ENCODE data around the gene ATXN7L3. TPM values are rescaled to one million over a fixed set of nuclear protein-coding genes. Genes with fewer than 3 reads are reported as not detected.
A peak's percentile ranks its signal among the peaks of the same experiment; 100 is the strongest.

The ATXN7L3 gene
- total RNA-seq, 2 donors from 2014 or later, result 45.8 to 72.0 TPM

- intact Hi-C loops (cut with DNase I), result no loop called here
- H3K27ac ChIP-seq, result no peak overlapping the region
- 70% methylated on average over 6 of the region's 6 CpGs for WGBS
- no peak overlapping the region for H3K4me3 ChIP-seq
- no peaks in the 10 kb centered on the region for H3K36me3 ChIP-seq
- no peak for TF ChIP-seq POLR2A (IDR thresholded peaks at IDR 0.05)
- TF ChIP-seq, protein P1, sequence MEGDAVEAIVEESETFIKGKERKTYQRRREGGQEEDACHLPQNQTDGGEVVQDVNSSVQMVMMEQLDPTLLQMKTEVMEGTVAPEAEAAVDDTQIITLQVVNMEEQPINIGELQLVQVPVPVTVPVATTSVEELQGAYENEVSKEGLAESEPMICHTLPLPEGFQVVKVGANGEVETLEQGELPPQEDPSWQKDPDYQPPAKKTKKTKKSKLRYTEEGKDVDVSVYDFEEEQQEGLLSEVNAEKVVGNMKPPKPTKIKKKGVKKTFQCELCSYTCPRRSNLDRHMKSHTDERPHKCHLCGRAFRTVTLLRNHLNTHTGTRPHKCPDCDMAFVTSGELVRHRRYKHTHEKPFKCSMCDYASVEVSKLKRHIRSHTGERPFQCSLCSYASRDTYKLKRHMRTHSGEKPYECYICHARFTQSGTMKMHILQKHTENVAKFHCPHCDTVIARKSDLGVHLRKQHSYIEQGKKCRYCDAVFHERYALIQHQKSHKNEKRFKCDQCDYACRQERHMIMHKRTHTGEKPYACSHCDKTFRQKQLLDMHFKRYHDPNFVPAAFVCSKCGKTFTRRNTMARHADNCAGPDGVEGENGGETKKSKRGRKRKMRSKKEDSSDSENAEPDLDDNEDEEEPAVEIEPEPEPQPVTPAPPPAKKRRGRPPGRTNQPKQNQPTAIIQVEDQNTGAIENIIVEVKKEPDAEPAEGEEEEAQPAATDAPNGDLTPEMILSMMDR (IDR thresholded peaks at IDR 0.05), result no peak
- no peak for TF ChIP-seq POLR2AphosphoS5 (IDR thresholded peaks at IDR 0.05)
- no peaks in the 10 kb centered on the region for H3K4me1 ChIP-seq (replicated peaks)
- DNase-seq (ENCODE audit: low spot score), result no peak
- no peaks in the 10 kb centered on the region for H3K9me3 ChIP-seq
- H3K27me3 ChIP-seq (replicated peaks; ENCODE audit: insufficient read depth), result no peaks in the 10 kb centered on the region
These were observed 29.4 kb upstream of the ATXN7L3 start for GRCh38 chr17:44229090-44229489.

- Histone ChIP-seq H3K36me3 (no peaks in the 10 kb centered on the region), H3K27me3 (replicated peaks; ENCODE audit: insufficient read depth) (no peaks in the 10 kb centered on the region), H3K27ac (peak overlapping the region in 1 of 2 donors; percentile 23), H3K9me3 (no peaks in the 10 kb centered on the region), H3K4me1 (replicated peaks) (peaks cover 5% of the 10 kb centered on the region), H3K4me3 (no peak overlapping the region)
- intact Hi-C loops (cut with DNase I), result no loop called here
- TF ChIP-seq, protein P1 (IDR thresholded peaks at IDR 0.05), result no peak
- TF ChIP-seq POLR2AphosphoS5 (IDR thresholded peaks at IDR 0.05), result no peak
- no peak for TF ChIP-seq POLR2A (IDR thresholded peaks at IDR 0.05)
- 22% methylated on average over 7 of the region's 7 CpGs for WGBS
- DNase-seq (ENCODE audit: low spot score), result no peak
These were observed 23.9 kb upstream of the ATXN7L3 start for GRCh38 chr17:44223541-44224071.

- intact Hi-C loops (cut with DNase I), result no loop called here
- Histone ChIP-seq H3K27me3 (replicated peaks; ENCODE audit: insufficient read depth) (no peaks in the 10 kb centered on the region), H3K36me3 (no peaks in the 10 kb centered on the region), H3K27ac (peak overlapping the region; percentile 98 to 100), H3K4me3 (peak overlapping the region; percentile 80 to 95), H3K4me1 (replicated peaks) (peaks cover 5% of the 10 kb centered on the region), H3K9me3 (no peaks in the 10 kb centered on the region)
- peak; percentile 74 for DNase-seq (ENCODE audit: low spot score)
- WGBS, result 2% methylated on average over 36 of the region's 36 CpGs
- peak; percentile 70 for TF ChIP-seq POLR2AphosphoS5 (IDR thresholded peaks at IDR 0.05)
- TF ChIP-seq POLR2A (IDR thresholded peaks at IDR 0.05), result no peak
- TF ChIP-seq, protein P1 (IDR thresholded peaks at IDR 0.05), result peak in 1 of 4 experiments; percentile 21
These were observed 22.6 kb upstream of the ATXN7L3 start for GRCh38 chr17:44222112-44222869.

GRCh38 chr17:44221862-44222111, 22.1 kb upstream of the ATXN7L3 start:
- no peaks in the 10 kb centered on the region for H3K36me3 ChIP-seq
- H3K4me3 ChIP-seq, result peak overlapping the region; percentile 80 to 95
- peak overlapping the region; percentile 98 to 100 for H3K27ac ChIP-seq
- no peaks in the 10 kb centered on the region for H3K27me3 ChIP-seq (replicated peaks; ENCODE audit: insufficient read depth)
- intact Hi-C loops (cut with DNase I), result no loop called here
- H3K4me1 ChIP-seq (replicated peaks), result peaks cover 5% of the 10 kb centered on the region
- no peak for DNase-seq (ENCODE audit: low spot score)
- TF ChIP-seq POLR2AphosphoS5 (IDR thresholded peaks at IDR 0.05), result no peak
- peak; percentile 74 for TF ChIP-seq POLR2A (IDR thresholded peaks at IDR 0.05)
- no peaks in the 10 kb centered on the region for H3K9me3 ChIP-seq
- 0% methylated on average over 17 of the region's 17 CpGs for WGBS

- peaks cover 5% of the 10 kb centered on the region for H3K4me1 ChIP-seq (replicated peaks)
- H3K36me3 ChIP-seq, result peaks cover 0 to 4% of the 10 kb centered on the region in 2 donors
- no peaks in the 10 kb centered on the region for H3K27me3 ChIP-seq (replicated peaks; ENCODE audit: insufficient read depth)
- intact Hi-C loops (cut with DNase I), result no loop called here
- peak overlapping the region; percentile 80 to 95 for H3K4me3 ChIP-seq
- peak overlapping the region; percentile 98 to 100 for H3K27ac ChIP-seq
- H3K9me3 ChIP-seq, result no peaks in the 10 kb centered on the region
- TF ChIP-seq POLR2AphosphoS5 (IDR thresholded peaks at IDR 0.05) (no peak), POLR2A (IDR thresholded peaks at IDR 0.05) (peak; percentile 29)
- TF ChIP-seq, protein P1 (IDR thresholded peaks at IDR 0.05), result no peak
- DNase-seq (ENCODE audit: low spot score), result peak; percentile 67
- under 1% methylated on average over 43 of the region's 54 CpGs for WGBS
These were observed 21.6 kb upstream of the ATXN7L3 start for GRCh38 chr17:44221084-44221861.

All from prostate gland (tissue), 2 donors.